HepG2 (cell line): ENCODE data around the gene VAC14. TPM values are rescaled to one million over a fixed set of nuclear protein-coding genes. Genes with fewer than 3 reads are reported as not detected.

Source experiments
- HMGA1 ChIP-seq: sonication (generic); formaldehyde crosslinking; conservative IDR thresholded peaks from 2 replicates; pipeline ENCODE4 v1.4.0; 2020; ENCODE audit warnings: missing genetic modification reagents
- RBM22 ChIP-seq: fragments of 200-400 bp; formaldehyde crosslinking; optimal IDR thresholded peaks from 2 replicates; pipeline ENCODE3; 2017; ENCODE audit warnings: mild to moderate bottlenecking, low read length, moderate library complexity
- SNAPC2 ChIP-seq: sonication (generic); formaldehyde crosslinking; IDR thresholded peaks from 2 replicates; pipeline ENCODE4 v1.8.1; 2022; ENCODE audit warnings: mild to moderate bottlenecking, missing genetic modification reagents
- TBX2 ChIP-seq: sonication (generic); formaldehyde crosslinking; IDR thresholded peaks from 2 replicates; pipeline ENCODE4 v1.5.0; 2020; ENCODE audit warnings: missing genetic modification reagents, mild to moderate bottlenecking, borderline replicate concordance
- YY1 ChIP-seq: IDR thresholded peaks from 2 replicates; pipeline ENCODE4 v1.6.1; 2011; ENCODE audit warnings: low read length, low read depth, moderate library complexity, mild to moderate bottlenecking; ENCODE audit not compliant: insufficient read depth, insufficient replicate concordance
- ZNF30 ChIP-seq: sonication (generic); formaldehyde crosslinking; IDR thresholded peaks from 2 replicates; pipeline ENCODE4 v1.5.0; 2020; ENCODE audit warnings: mild to moderate bottlenecking, missing genetic modification reagents
- ZNF33B ChIP-seq: sonication (generic); formaldehyde crosslinking; IDR thresholded peaks from 2 replicates; pipeline ENCODE4 v1.5.1; 2020; ENCODE audit warnings: mild to moderate bottlenecking, missing genetic modification reagents
- ZNF446 ChIP-seq: sonication (generic); formaldehyde crosslinking; IDR thresholded peaks from 2 replicates; pipeline ENCODE4 v1.5.0; 2020; ENCODE audit warnings: mild to moderate bottlenecking, missing genetic modification reagents
- ZNF567 ChIP-seq: sonication (generic); formaldehyde crosslinking; IDR thresholded peaks from 2 replicates; pipeline ENCODE4 v1.8.1; 2023; ENCODE audit warnings: mild to moderate bottlenecking, missing genetic modification reagents, borderline replicate concordance
- ZNF674 ChIP-seq: sonication (generic); formaldehyde crosslinking; IDR thresholded peaks from 2 replicates; pipeline ENCODE4 v1.5.0; 2020; ENCODE audit warnings: low read depth, mild to moderate bottlenecking, missing genetic modification reagents
- ZNF766 ChIP-seq: sonication (generic); formaldehyde crosslinking; IDR thresholded peaks from 2 replicates; pipeline ENCODE4 v1.5.0; 2020; ENCODE audit warnings: missing genetic modification reagents, borderline replicate concordance
- ZSCAN31 ChIP-seq: sonication (generic); formaldehyde crosslinking; IDR thresholded peaks from 2 replicates; pipeline ENCODE4 v1.5.0; 2020; ENCODE audit warnings: low read depth, mild to moderate bottlenecking, missing genetic modification reagents
- polyA plus RNA-seq, 8 experiments: library from polyadenylated mRNA; depleted of rRNA in 3 of 8; stranded (reverse) in 7 of 8; unstranded in 1 of 8; fragments of >200 nt; fragmentation: Illumina TruSeq in 4 of 8; extraction: Trizol in 4 of 8; gene quantifications; 2 replicates each; pipeline versions ENCODE4 v1.2.1 to v1.2.3, GENCODE V29; 2011 to 2016; ENCODE audit warnings: low read depth in 4 of 8, missing spikeins in 1 of 8, mixed read lengths in 1 of 8; ENCODE audit not compliant: insufficient read depth in 1 of 8
- total RNA-seq, 5 experiments: library from RNA; depleted of rRNA; stranded (reverse); fragments of >200 nt; fragmentation: Illumina TruSeq; extraction: Trizol; gene quantifications; 2 replicates each; pipeline ENCODE4 v1.2.3, GENCODE V29; 2016; ENCODE audit warnings: low read depth in 1 of 5
- TF ChIP-seq, protein P1 (sequence below): sonication (generic); formaldehyde crosslinking; IDR thresholded peaks from 2 replicates; pipeline ENCODE4 v1.4.0; 2020; ENCODE audit warnings: missing genetic modification reagents, borderline replicate concordance
- TF ChIP-seq, protein P2 (sequence below): sonication (generic); formaldehyde crosslinking; IDR thresholded peaks from 2 replicates; pipeline ENCODE4 v1.4.0; 2020; ENCODE audit warnings: missing genetic modification reagents, borderline replicate concordance
- TF ChIP-seq, protein P3 (sequence below): sonication (generic); formaldehyde crosslinking; conservative IDR thresholded peaks from 2 replicates; pipeline ENCODE4 v1.4.0; 2020; ENCODE audit warnings: missing genetic modification reagents
- TF ChIP-seq, protein P4 (sequence below): sonication (generic); formaldehyde crosslinking; IDR thresholded peaks from 2 replicates; pipeline ENCODE4 v1.5.0; 2020; ENCODE audit warnings: missing genetic modification reagents
- TF ChIP-seq, protein P5 (sequence below): sonication (generic); formaldehyde crosslinking; IDR thresholded peaks from 2 replicates; pipeline ENCODE4 v1.4.0; 2020; ENCODE audit warnings: mild to moderate bottlenecking, missing genetic modification reagents
- TF ChIP-seq, protein P6 (sequence below): sonication (generic); formaldehyde crosslinking; IDR thresholded peaks from 2 replicates; pipeline ENCODE4 v1.8.1; 2023; ENCODE audit warnings: mild to moderate bottlenecking, missing genetic modification reagents

The VAC14 gene
- total and polyA plus RNA-seq, 2 of the 13 experiments (the other 11 are each of a cell fraction or from before 2014, with no cell fraction given) = 23.5 to 24.6 TPM

DNA sequence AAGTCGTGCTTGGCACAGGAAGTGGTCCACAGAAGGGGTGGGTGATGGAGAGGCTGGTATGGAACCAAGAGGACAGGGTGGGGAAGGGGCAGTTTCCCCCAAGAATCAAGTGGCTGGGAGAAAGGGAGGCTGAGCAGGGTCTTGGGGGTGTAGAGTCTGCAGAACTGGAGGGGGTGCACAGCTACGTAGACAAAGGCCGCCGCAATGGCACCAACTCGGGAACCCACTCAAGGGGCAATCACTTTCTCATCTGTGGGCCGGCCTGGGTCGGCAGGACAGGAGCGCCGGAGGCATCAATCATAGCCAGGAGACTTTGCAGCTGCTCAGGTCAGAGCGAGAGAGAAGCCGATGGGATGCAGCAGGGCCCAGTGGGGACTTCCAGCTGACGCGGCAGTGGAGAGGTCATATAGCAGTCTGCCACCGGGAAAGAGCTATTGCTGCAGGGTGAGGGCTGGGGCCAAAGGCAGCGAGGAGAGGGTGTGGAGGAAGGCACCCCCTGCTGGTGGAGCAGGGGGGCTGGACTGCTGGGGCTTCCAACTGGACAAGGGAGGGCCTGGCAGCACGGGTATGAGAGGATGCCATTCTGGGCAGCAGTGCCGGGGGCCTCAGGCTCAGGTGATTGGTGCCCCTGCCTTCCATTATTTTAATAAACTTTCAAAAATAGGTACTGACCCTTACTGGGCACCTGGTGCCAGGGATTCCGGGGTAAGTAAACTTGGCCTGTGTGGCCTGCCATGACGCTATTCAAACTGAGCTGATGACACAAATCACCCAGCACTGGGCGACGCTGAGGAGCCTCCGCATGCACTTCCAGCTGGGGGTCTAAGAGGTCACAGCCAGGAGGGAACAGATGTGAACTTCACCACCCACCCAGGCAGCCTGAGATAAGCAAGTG lies 62.6 kb downstream of the VAC14 start (continued):
- TF ChIP-seq ZNF766 = peak; percentile 57; the same call in 1 of the 2 replicates
- TF ChIP-seq ZNF30 (CRISPR knock-in tag) = no peak
- no peak for TF ChIP-seq RBM22
- TF ChIP-seq, protein P1, sequence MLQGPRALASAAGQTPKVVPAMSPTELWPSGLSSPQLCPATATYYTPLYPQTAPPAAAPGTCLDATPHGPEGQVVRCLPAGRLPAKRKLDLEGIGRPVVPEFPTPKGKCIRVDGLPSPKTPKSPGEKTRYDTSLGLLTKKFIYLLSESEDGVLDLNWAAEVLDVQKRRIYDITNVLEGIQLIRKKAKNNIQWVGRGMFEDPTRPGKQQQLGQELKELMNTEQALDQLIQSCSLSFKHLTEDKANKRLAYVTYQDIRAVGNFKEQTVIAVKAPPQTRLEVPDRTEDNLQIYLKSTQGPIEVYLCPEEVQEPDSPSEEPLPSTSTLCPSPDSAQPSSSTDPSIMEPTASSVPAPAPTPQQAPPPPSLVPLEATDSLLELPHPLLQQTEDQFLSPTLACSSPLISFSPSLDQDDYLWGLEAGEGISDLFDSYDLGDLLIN (CRISPR knock-in tag) = no peak
- no peak for TF ChIP-seq ZNF446 (CRISPR knock-in tag)
- peak; percentile 36; the same call in 1 of the 2 replicates for TF ChIP-seq TBX2 (CRISPR knock-in tag)
- no peak for TF ChIP-seq ZNF674
- TF ChIP-seq HMGA1 (CRISPR knock-in tag) = no peak
- TF ChIP-seq, protein P2, sequence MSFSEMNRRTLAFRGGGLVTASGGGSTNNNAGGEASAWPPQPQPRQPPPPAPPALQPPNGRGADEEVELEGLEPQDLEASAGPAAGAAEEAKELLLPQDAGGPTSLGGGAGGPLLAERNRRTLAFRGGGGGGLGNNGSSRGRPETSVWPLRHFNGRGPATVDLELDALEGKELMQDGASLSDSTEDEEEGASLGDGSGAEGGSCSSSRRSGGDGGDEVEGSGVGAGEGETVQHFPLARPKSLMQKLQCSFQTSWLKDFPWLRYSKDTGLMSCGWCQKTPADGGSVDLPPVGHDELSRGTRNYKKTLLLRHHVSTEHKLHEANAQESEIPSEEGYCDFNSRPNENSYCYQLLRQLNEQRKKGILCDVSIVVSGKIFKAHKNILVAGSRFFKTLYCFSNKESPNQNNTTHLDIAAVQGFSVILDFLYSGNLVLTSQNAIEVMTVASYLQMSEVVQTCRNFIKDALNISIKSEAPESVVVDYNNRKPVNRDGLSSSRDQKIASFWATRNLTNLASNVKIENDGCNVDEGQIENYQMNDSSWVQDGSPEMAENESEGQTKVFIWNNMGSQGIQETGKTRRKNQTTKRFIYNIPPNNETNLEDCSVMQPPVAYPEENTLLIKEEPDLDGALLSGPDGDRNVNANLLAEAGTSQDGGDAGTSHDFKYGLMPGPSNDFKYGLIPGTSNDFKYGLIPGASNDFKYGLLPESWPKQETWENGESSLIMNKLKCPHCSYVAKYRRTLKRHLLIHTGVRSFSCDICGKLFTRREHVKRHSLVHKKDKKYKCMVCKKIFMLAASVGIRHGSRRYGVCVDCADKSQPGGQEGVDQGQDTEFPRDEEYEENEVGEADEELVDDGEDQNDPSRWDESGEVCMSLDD (CRISPR knock-in tag) = no peak
- TF ChIP-seq, protein P3, sequence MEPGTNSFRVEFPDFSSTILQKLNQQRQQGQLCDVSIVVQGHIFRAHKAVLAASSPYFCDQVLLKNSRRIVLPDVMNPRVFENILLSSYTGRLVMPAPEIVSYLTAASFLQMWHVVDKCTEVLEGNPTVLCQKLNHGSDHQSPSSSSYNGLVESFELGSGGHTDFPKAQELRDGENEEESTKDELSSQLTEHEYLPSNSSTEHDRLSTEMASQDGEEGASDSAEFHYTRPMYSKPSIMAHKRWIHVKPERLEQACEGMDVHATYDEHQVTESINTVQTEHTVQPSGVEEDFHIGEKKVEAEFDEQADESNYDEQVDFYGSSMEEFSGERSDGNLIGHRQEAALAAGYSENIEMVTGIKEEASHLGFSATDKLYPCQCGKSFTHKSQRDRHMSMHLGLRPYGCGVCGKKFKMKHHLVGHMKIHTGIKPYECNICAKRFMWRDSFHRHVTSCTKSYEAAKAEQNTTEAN (CRISPR knock-in tag) = peak; percentile 49; the same call in 1 of the 2 replicates
- TF ChIP-seq, protein P4, sequence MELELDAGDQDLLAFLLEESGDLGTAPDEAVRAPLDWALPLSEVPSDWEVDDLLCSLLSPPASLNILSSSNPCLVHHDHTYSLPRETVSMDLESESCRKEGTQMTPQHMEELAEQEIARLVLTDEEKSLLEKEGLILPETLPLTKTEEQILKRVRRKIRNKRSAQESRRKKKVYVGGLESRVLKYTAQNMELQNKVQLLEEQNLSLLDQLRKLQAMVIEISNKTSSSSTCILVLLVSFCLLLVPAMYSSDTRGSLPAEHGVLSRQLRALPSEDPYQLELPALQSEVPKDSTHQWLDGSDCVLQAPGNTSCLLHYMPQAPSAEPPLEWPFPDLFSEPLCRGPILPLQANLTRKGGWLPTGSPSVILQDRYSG (CRISPR knock-in tag) = 0 out of 2 replicates have a peak, but pooled peaks have one; percentile 49
- peak; percentile 31 for TF ChIP-seq YY1
- TF ChIP-seq, protein P5, sequence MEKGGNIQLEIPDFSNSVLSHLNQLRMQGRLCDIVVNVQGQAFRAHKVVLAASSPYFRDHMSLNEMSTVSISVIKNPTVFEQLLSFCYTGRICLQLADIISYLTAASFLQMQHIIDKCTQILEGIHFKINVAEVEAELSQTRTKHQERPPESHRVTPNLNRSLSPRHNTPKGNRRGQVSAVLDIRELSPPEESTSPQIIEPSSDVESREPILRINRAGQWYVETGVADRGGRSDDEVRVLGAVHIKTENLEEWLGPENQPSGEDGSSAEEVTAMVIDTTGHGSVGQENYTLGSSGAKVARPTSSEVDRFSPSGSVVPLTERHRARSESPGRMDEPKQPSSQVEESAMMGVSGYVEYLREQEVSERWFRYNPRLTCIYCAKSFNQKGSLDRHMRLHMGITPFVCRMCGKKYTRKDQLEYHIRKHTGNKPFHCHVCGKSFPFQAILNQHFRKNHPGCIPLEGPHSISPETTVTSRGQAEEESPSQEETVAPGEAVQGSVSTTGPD (CRISPR knock-in tag) = no peak
- no peak for TF ChIP-seq SNAPC2 (CRISPR knock-in tag)
- 0 out of 2 replicates have a peak, but pooled peaks have one; percentile 30 for TF ChIP-seq ZNF567 (CRISPR knock-in tag)
- no peak for TF ChIP-seq ZSCAN31 (CRISPR knock-in tag)
- TF ChIP-seq ZNF33B = 0 out of 2 replicates have a peak, but pooled peaks have one; percentile 21
- TF ChIP-seq, protein P6, sequence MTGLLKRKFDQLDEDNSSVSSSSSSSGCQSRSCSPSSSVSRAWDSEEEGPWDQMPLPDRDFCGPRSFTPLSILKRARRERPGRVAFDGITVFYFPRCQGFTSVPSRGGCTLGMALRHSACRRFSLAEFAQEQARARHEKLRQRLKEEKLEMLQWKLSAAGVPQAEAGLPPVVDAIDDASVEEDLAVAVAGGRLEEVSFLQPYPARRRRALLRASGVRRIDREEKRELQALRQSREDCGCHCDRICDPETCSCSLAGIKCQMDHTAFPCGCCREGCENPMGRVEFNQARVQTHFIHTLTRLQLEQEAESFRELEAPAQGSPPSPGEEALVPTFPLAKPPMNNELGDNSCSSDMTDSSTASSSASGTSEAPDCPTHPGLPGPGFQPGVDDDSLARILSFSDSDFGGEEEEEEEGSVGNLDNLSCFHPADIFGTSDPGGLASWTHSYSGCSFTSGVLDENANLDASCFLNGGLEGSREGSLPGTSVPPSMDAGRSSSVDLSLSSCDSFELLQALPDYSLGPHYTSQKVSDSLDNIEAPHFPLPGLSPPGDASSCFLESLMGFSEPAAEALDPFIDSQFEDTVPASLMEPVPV = no peak
